ENCODE data around the gene CFAP46.

GRCh38 chr10:132883391-132883881 is 58.9 kb downstream of the CFAP46 start:
- no peak for TF ChIP-seq CTCF (conservative IDR thresholded peaks at IDR 0.05 in 1 of 2, IDR thresholded peaks at IDR 0.05 in 1 of 2; ENCODE audit: extremely low read depth in 1 of 2, insufficient read depth in 1 of 2, low read depth in 1 of 2, low read length in 2 of 2)
- TF ChIP-seq EZH2 (IDR thresholded peaks at IDR 0.05; ENCODE audit: borderline replicate concordance, low read length) = no peak
